GM18868 (cell line): Measurements from ENCODE around the gene GPRC5A.
"Not testable (repeated sequence)": the region's sequence is repeated elsewhere in the genome, so short reads cannot be mapped to it uniquely, and the experiment has no call there.

Experiments used
- ATAC-seq: cut with Tn5 transposase; IDR thresholded peaks from one replicate; pipeline ENCODE4 v1.9.1; 2021; ENCODE audit warnings: mild to moderate bottlenecking, moderate library complexity; ENCODE audit not compliant: unreplicated experiment

Gene GPRC5A, protein sequence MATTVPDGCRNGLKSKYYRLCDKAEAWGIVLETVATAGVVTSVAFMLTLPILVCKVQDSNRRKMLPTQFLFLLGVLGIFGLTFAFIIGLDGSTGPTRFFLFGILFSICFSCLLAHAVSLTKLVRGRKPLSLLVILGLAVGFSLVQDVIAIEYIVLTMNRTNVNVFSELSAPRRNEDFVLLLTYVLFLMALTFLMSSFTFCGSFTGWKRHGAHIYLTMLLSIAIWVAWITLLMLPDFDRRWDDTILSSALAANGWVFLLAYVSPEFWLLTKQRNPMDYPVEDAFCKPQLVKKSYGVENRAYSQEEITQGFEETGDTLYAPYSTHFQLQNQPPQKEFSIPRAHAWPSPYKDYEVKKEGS

GRCh38 chr12:12891080-12891880 is at the start of gene GPRC5A:
Gene GPRC5A (plus strand): TSS chr12:12891562. CDS start chr12:12908250, 16,688 bp downstream.
- ATAC-seq = peak; percentile 43

GRCh38 chr12:12845794-12846243 is 45.5 kb upstream of the GPRC5A start:
- ATAC-seq = no peak

DNA sequence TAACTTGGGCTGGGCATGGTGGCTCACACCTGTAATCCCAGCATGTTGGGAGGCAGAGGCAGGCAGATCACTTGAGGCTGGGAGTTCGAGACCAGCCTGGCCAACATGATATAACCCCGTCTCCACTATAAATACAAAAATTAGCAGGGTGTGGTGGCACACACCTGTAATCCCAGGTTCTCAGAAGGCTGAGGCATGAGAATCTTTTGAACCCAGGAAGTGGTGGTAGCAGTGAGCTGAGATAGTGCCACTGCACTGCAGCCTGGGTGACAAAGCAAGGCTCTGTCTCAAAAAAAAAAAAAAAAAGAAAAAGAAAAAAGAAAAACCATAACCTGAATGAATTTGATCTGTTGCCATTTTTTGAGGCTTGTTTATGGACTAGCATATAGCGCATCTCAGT is 44.6 kb upstream of the GPRC5A start:
- ATAC-seq = not testable (repeated sequence)

- no peak for ATAC-seq
Observed at GRCh38 chr12:12853435-12853834, 37.9 kb upstream of the GPRC5A start.

- no peak for ATAC-seq
Observed at GRCh38 chr12:12859690-12860089, 31.7 kb upstream of the GPRC5A start.

GRCh38 chr12:12864243-12864642 is 27.1 kb upstream of the GPRC5A start:
- no peak for ATAC-seq

GRCh38 chr12:12868477-12869235 is 22.7 kb upstream of the GPRC5A start:
- ATAC-seq = no peak

- no peak for ATAC-seq
Observed at GRCh38 chr12:12870465-12870864, 20.9 kb upstream of the GPRC5A start.

GRCh38 chr12:12871587-12872138 is 19.7 kb upstream of the GPRC5A start:
- ATAC-seq = no peak

DNA sequence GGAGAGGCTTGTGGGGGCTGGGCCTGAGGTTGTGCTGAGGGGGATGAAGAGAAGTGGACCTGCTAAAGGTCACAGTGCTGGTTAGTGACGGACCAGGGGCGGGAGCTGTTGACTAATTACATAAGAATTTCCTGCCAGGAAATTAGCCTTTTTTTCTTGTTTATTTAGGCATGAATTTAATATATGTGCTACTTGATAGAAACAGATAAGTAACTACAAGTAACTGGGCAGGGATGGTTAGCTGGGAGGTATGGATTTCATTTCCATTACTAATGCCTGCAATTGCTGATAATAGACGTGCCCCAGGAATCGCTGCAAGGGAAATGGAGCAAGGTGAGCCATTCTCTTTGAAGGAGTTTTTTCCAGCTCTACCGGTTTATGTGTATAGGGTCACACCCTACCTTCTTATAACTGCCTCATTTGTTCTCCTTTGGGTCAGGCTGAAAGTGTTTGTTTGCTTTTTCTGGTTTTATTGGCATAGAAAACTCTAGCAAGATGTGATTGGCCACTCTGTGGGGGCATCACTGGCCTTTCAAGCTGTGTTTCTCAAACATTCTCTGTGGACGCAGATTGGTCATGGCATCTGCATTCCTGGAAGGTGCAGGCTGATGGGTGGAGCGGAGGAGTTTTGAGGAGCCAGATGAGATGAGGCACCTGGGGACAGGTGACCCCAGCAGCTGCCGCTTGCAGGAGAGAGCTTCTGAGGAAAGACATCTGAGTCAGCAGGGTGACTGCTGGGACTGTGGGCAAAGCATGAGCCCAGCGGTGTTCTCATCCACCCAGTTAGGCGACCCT is 19.0 kb upstream of the GPRC5A start:
- ATAC-seq = no peak

DNA sequence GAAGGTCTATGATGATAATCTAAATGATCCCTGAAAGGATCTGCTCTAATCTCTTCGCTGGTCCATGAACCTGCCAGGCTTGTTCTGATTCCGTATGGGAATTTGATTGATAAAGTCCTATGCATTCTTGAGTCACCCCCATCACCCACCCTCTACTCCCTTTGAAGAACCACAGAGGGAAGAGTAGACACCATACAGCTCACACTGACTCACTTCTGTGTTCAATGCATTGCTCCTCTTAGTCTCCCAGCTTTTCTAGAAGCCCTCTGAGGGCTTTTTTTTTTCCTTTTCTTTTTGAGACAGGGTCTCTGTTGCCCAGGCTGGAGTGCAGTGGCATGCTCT is 18.5 kb upstream of the GPRC5A start:
- ATAC-seq = no peak

DNA sequence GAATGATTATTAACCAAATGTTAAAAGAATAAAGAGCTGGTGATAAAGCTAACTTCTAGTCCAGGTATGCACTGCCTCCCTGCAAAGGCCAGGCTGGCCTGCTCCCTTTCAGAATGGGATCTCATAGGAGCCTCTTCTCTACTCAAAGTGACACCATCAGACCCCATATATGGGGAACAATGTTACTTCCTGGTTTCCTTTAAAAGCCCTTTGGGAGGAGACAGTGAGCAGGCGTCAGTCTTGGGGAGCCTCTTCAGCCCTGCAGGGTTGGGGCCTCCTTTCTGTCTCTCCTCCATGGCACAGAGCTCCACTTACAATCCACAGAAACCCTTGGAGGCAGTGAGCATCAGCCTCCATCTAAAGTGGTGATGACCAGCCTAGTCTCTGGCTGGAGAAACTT is 17.3 kb upstream of the GPRC5A start:
- ATAC-seq = no peak

- ATAC-seq = not testable (repeated sequence)
Observed at GRCh38 chr12:12875301-12875700, 16.1 kb upstream of the GPRC5A start.

DNA sequence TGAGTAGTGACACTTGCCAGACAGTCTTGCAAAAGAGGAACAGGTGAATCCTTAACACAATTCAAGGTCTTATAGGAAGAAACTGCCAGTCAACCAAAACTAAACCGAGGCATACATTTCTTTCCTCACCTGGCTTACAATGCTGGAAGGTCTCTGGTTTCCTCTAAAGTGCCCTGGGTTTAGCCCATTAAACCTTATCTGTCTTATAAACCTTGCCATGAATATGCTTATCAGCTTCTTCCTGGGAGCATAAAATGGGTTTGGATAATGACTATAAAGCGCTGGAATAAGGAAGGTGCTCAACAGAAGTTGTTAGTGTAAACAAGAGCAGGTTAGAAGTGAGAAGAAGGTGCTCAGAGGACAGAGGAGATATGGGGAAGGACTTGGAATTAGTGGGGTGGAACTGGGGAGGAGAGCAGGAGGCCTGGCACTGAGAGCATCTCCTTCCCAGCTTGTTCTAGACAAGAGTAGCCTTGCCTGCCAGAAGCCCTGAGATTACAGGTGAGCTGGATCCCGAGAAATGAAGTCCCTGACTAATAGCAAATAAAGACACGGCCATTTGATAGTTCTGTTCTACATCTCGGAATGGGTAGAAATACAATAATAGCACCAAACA is 14.1 kb upstream of the GPRC5A start:
- ATAC-seq = no peak

GRCh38 chr12:12877781-12878455 is 13.4 kb upstream of the GPRC5A start:
- ATAC-seq = no peak

DNA sequence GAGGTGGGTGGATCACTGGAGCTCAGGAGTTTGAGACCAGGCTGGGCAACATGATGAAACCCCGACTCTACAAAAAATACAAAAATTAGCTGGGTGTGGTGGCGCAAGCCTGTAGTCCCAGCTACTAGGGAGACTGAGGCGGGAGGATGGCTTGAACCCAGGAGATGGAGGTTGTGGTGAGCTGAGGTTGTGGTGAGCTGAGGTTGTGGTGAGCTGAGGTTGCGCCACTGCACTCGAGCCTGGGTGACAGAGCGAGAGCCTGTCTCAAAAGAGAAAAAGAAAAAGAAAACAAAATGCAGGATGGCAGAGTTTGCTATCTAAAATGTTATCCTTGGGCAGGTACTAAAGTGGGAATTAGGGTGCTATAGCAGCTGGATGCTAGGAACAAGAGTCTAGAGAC is 10.8 kb upstream of the GPRC5A start:
- no peak for ATAC-seq

DNA sequence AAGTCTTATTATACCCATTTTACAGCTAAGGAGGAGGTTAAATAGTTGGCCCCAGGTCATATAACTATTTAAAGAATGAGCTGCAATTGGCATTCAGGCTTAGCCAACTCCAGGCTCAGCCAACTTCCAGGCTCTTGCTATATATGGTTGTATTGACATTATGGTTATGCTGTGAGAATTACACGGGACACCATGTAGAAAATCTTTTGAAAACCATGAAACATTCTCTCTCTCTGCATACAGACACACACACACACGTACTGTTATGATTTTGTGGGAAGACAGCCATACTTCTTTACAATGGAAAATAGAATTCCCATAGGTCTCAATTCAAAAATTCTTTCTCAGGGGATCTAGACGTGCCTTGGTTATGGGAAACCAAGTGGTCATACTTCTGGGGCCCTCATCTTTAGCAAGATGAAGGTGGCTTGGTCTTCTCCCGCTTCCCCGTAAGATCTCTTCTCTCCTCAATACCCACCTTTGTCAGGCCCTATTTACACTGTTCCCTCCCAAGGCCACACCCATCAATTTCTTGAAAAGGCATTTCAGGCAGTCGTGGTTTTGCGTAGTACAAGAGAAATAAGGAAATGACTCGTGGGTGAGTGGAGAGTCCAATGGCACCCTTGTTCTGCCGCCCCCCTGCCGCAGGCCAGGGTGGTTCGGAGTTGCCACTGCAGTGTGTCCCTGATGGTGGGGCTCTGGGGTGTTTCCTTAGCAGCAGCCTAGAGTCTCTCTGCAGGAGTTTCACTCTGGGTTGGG is 10.0 kb upstream of the GPRC5A start:
- ATAC-seq = no peak

- ATAC-seq = no peak
Observed at GRCh38 chr12:12882288-12882687, 9.1 kb upstream of the GPRC5A start.
